ENCODE results near the gene CCL20. TPM values are rescaled to one million over a fixed set of nuclear protein-coding genes. Genes with fewer than 3 reads are reported as not detected.

The CCL20 gene
- total and polyA plus RNA-seq, 7 donors = 6.4 to 255 (median 15.6) TPM; not detected in 2

DNA sequence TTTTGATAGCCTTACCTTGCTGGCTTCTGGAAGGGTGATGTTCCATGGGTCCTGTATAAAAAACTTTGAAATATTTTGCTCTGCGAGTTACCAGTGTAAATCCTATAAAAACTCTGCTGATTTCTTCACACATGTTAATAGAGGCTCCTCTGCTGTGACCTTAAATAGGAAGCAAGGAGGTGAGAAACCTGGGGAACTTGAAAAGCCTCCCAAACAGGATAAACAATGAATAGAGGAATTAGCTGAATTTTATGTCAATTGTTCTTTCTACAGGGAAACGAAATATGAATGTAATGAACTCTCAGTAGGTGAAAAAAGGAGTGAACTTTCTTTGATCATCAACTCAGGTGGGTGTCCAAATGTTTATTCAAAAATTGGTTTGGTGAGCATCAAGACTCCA lies 10.8 kb upstream of the CCL20 start:
- intact Hi-C loops (cut with DNase I) = no loop called here
- no peak for DNase-seq
- H3K36me3 ChIP-seq = no peaks in the 10 kb centered on the region
- no peaks in the 10 kb centered on the region for H3K4me1 ChIP-seq
- TF ChIP-seq EP300 (IDR thresholded peaks at IDR 0.05) (no peak), POLR2AphosphoS5 (IDR thresholded peaks at IDR 0.05) (no peak), POLR2A (IDR thresholded peaks at IDR 0.05) (no peak)
- TF ChIP-seq, protein P1, sequence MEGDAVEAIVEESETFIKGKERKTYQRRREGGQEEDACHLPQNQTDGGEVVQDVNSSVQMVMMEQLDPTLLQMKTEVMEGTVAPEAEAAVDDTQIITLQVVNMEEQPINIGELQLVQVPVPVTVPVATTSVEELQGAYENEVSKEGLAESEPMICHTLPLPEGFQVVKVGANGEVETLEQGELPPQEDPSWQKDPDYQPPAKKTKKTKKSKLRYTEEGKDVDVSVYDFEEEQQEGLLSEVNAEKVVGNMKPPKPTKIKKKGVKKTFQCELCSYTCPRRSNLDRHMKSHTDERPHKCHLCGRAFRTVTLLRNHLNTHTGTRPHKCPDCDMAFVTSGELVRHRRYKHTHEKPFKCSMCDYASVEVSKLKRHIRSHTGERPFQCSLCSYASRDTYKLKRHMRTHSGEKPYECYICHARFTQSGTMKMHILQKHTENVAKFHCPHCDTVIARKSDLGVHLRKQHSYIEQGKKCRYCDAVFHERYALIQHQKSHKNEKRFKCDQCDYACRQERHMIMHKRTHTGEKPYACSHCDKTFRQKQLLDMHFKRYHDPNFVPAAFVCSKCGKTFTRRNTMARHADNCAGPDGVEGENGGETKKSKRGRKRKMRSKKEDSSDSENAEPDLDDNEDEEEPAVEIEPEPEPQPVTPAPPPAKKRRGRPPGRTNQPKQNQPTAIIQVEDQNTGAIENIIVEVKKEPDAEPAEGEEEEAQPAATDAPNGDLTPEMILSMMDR (IDR thresholded peaks at IDR 0.05) = no peak
- H3K4me3 ChIP-seq = no peak overlapping the region
- no peaks in the 10 kb centered on the region for H3K27me3 ChIP-seq
- H3K9me3 ChIP-seq = no peaks in the 10 kb centered on the region
- no peak overlapping the region for H3K27ac ChIP-seq
- 54 to 70% methylated on average over 2 of the region's 2 CpGs for WGBS, 2 donors

DNA sequence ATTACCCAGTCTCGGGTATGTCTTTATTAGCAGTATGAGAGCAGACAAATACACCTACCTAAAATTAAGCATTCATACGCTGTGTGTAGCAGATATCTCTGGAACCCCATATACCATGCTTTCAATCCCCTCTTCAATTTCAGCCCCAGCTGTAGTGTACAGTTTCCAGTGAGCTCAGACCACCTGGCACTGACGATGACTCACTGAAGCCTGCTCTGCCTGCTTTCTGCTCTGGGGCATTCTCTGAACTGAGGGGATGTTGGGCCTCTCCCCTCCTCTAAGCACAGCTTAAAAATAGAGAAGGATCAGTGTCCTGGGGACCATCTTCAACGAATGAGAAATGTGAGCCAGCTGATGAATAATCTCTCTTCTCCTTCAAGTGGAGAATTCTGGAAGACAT lies 8.7 kb upstream of the CCL20 start:
- no peaks in the 10 kb centered on the region for H3K9me3 ChIP-seq
- no peak for DNase-seq
- 89 to 94% methylated on average over 4 of the region's 4 CpGs for WGBS, 2 donors
- no peaks in the 10 kb centered on the region for H3K27me3 ChIP-seq
- no peaks in the 10 kb centered on the region for H3K36me3 ChIP-seq
- no peak for TF ChIP-seq POLR2AphosphoS5 (IDR thresholded peaks at IDR 0.05)
- no peak for TF ChIP-seq POLR2A (IDR thresholded peaks at IDR 0.05)
- TF ChIP-seq EP300 (IDR thresholded peaks at IDR 0.05) = no peak
- TF ChIP-seq, protein P1 (IDR thresholded peaks at IDR 0.05) = no peak
- intact Hi-C loops (cut with DNase I) = no loop called here
- H3K4me3 ChIP-seq = no peak overlapping the region
- H3K4me1 ChIP-seq = no peaks in the 10 kb centered on the region
- no peak overlapping the region for H3K27ac ChIP-seq

DNA sequence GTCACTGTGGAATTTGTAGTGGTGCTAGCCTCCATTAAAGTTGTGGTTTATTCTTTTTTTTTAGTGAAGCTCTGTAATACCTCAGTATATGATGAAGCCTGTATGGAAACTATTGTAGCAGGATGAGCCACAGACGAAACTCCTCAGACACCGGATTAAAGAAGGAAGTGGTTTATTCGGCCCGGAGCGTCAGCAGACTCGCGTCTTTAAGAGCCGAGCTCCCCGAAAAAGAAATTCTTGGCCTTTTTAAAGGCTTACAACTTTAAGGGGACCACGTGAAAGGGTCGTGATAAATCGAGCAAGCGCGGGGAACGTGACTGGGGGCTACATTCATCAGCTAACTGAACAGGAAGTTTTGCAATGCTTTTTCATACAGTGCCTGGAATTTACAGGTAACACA lies 8.1 kb upstream of the CCL20 start:
- no peaks in the 10 kb centered on the region for H3K36me3 ChIP-seq
- no peak overlapping the region for H3K27ac ChIP-seq
- no peaks in the 10 kb centered on the region for H3K4me1 ChIP-seq
- H3K27me3 ChIP-seq = no peaks in the 10 kb centered on the region
- 58 to 88% methylated on average over 15 of the region's 15 CpGs for WGBS, 2 donors
- intact Hi-C loops (cut with DNase I) = no loop called here
- TF ChIP-seq, protein P1 (IDR thresholded peaks at IDR 0.05) = no peak
- TF ChIP-seq POLR2A (IDR thresholded peaks at IDR 0.05) (no peak), POLR2AphosphoS5 (IDR thresholded peaks at IDR 0.05) (no peak), EP300 (IDR thresholded peaks at IDR 0.05) (no peak)
- no peak for DNase-seq
- H3K9me3 ChIP-seq = no peaks in the 10 kb centered on the region
- no peak overlapping the region for H3K4me3 ChIP-seq

DNA sequence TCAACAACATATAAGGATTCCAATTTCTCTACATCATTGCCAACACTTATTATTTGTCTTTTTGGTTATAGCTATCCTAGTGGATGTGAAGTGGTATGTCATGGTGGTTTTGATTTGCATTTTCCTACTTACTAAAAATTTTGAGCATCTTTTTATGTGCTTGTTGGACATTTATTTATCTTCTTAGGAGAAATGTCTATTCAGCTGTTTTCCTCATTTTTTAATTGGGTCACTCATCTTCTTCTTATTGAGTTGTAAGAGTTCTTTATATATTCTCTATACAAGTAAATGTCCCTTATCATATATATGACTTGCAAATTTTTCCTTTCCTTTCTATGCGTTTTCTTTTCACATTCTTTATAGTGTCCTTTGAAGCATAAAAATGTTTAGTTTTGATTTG lies 4.7 kb upstream of the CCL20 start:
- H3K36me3 ChIP-seq = no peaks in the 10 kb centered on the region
- no peak overlapping the region for H3K4me3 ChIP-seq
- H3K4me1 ChIP-seq = no peaks in the 10 kb centered on the region
- H3K9me3 ChIP-seq = no peaks in the 10 kb centered on the region
- intact Hi-C loops (cut with DNase I) = no loop called here
- no peak overlapping the region for H3K27ac ChIP-seq
- no peak for DNase-seq
- 94 to 96% methylated on average over 1 of the region's 1 CpG for WGBS, 2 donors
- no peaks in the 10 kb centered on the region for H3K27me3 ChIP-seq
- TF ChIP-seq POLR2A (IDR thresholded peaks at IDR 0.05) (no peak), EP300 (IDR thresholded peaks at IDR 0.05) (no peak), POLR2AphosphoS5 (IDR thresholded peaks at IDR 0.05) (no peak)
- TF ChIP-seq, protein P1 (IDR thresholded peaks at IDR 0.05) = no peak

DNA sequence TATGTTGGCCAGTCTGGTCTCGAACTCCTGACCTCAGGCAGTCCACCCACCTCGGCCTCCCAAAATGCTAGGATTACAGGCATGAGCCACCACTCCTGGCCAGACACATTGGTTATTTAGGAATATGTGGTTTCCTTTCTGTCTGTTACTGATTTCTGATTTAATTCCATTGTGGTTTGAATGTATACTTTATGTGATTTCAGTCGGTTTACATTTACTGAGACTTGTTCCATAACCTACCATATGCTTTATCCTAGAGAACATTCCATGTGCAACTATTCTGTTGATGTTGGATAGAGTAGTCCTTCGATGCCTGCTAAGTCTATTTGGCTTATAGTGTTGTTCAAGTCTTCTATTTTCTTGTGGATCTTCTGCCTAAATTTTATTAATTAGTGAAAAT lies 1.6 kb upstream of the CCL20 start:
- TF ChIP-seq POLR2A (IDR thresholded peaks at IDR 0.05) (no peak), EP300 (IDR thresholded peaks at IDR 0.05) (no peak), POLR2AphosphoS5 (IDR thresholded peaks at IDR 0.05) (no peak)
- TF ChIP-seq, protein P1 (IDR thresholded peaks at IDR 0.05) = no peak
- Histone ChIP-seq H3K27ac (no peak overlapping the region), H3K4me3 (no peak overlapping the region), H3K27me3 (no peaks in the 10 kb centered on the region), H3K4me1 (no peaks in the 10 kb centered on the region), H3K36me3 (no peaks in the 10 kb centered on the region), H3K9me3 (no peaks in the 10 kb centered on the region)
- intact Hi-C loops (cut with DNase I) = no loop called here
- WGBS, 2 donors = 85 to 89% methylated on average over 4 of the region's 4 CpGs
- no peak for DNase-seq
